ENCODE results near the gene ZNF415. TPM values are rescaled to one million over a fixed set of nuclear protein-coding genes. Genes with fewer than 3 reads are reported as not detected.
"Not testable (repeated sequence)": the region's sequence is repeated elsewhere in the genome, so short reads cannot be mapped to it uniquely, and the experiment has no call there.

The ZNF415 gene
- total RNA-seq, 1 experiment from 2014 or later = not detected

GRCh38 chr19:53130506-53130905 is 2.2 kb downstream of the ZNF415 start (continued):
- TF ChIP-seq TCF7L2 (IDR thresholded peaks at IDR 0.05; ENCODE audit: borderline replicate concordance, extremely low read depth, insufficient read depth, insufficient read length) (no peak), SP1 (IDR thresholded peaks at IDR 0.05; ENCODE audit: low read depth) (no peak), ATF3 (IDR thresholded peaks at IDR 0.05) (no peak)

- H4K20me1 ChIP-seq (ENCODE audit: insufficient read depth); H3K9ac ChIP-seq (ENCODE audit: low read length); H3K4me1 ChIP-seq (ENCODE audit: control insufficient read depth in 1 of 2, insufficient read depth in 2 of 2, low read length in 2 of 2); CTCF ChIA-PET; H3K9me3 ChIP-seq (ENCODE audit: control insufficient read depth in 1 of 2, insufficient read depth in 1 of 2, low read depth in 1 of 2, low read length in 2 of 2); DNase-seq (ENCODE audit: low read depth, low spot score); H3K27ac ChIP-seq (ENCODE audit: low read depth, low read length); ATAC-seq; POLR2A ChIA-PET; H3K9me2 ChIP-seq (ENCODE audit: insufficient read depth); RAD21 ChIA-PET (ENCODE audit: low non-redundant PET in 1 of 2, low total read pairs in 2 of 2, uncharacterized antibody in 2 of 2, unreplicated experiment in 2 of 2); BruUV-seq (replicated peaks); intact Hi-C loops (cut with micrococcal nuclease); H2AFZ ChIP-seq (ENCODE audit: low read depth, low read length, poor library complexity, severe bottlenecking); H3K79me2 ChIP-seq (ENCODE audit: insufficient read depth, low read length); H3K27me3 ChIP-seq (ENCODE audit: insufficient read depth, low read length); H3K4me3 ChIP-seq (replicated peaks in 1 of 2; ENCODE audit: low read depth in 1 of 2, low read length in 2 of 2); H3K36me3 ChIP-seq (ENCODE audit: control insufficient read depth in 1 of 2, insufficient read depth in 2 of 2, low read length in 2 of 2); H3K4me2 ChIP-seq (ENCODE audit: low read length): not testable (repeated sequence)
These were observed 5.8 kb downstream of the ZNF415 start for GRCh38 chr19:53126733-53127526.

DNA sequence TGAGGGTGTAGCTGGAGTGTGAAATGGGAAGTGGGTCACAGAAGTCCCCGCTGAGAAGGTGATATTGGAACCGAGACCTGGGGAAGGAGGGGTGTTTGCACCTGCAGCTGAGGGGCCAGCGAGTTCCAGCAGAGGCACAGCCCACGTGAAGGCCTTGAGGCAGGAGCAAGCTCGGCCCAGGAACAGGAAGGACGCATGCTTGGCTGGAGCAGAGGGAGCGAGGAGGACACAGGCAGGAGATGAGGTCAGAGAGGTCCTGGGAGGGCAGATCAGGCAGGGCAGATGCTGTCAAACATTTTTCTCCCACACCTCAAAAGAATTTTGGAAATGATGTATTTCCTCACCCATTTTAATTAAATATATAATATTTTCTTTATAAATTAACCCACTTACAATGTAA is 9.3 kb downstream of the ZNF415 start:
- ATAC-seq (no peak), DNase-seq (ENCODE audit: low read depth, low spot score) (no peak)
- Histone ChIP-seq H3K4me2 (ENCODE audit: low read length) (no peak overlapping the region), H3K27me3 (ENCODE audit: insufficient read depth, low read length) (no peaks in the 10 kb centered on the region), H3K27ac (ENCODE audit: low read depth, low read length) (no peak overlapping the region), H3K36me3 (ENCODE audit: control insufficient read depth in 1 of 2, insufficient read depth in 2 of 2, low read length in 2 of 2) (no peaks in the 10 kb centered on the region), H3K9ac (ENCODE audit: low read length) (no peak overlapping the region), H4K20me1 (ENCODE audit: insufficient read depth) (no peaks in the 10 kb centered on the region), H3K4me1 (ENCODE audit: control insufficient read depth in 1 of 2, insufficient read depth in 2 of 2, low read length in 2 of 2) (no peaks in the 10 kb centered on the region), H3K79me2 (ENCODE audit: insufficient read depth, low read length) (no peaks in the 10 kb centered on the region), H3K4me3 (replicated peaks in 1 of 2; ENCODE audit: low read depth in 1 of 2, low read length in 2 of 2) (no peak overlapping the region), H3K9me3 (ENCODE audit: control insufficient read depth in 1 of 2, insufficient read depth in 1 of 2, low read depth in 1 of 2, low read length in 2 of 2) (peaks cover 0 to 7% of the 10 kb centered on the region in 2 experiments; a peak in 1 of 4 replicates), H2AFZ (ENCODE audit: low read depth, low read length, poor library complexity, severe bottlenecking) (no peak overlapping the region), H3K9me2 (ENCODE audit: insufficient read depth) (no peaks in the 10 kb centered on the region)
- intact Hi-C loops (cut with micrococcal nuclease) = no loop called here
- TF ChIP-seq RAD21 (IDR thresholded peaks at IDR 0.05; ENCODE audit: low read depth) (no peak), POLR2A (IDR thresholded peaks at IDR 0.05; ENCODE audit: borderline replicate concordance, extremely low read depth, insufficient read depth, insufficient read length) (no peak), ZNF274 (IDR thresholded peaks at IDR 0.05; ENCODE audit: low read depth, low read length) (no peak), ATF3 (IDR thresholded peaks at IDR 0.05) (no peak), POLR2AphosphoS5 (IDR thresholded peaks at IDR 0.05; ENCODE audit: low read depth, low read length) (no peak), ZBTB33 (IDR thresholded peaks at IDR 0.05; ENCODE audit: extremely low read depth, insufficient replicate concordance, low read length) (no peak), ELF1 (IDR thresholded peaks at IDR 0.05; ENCODE audit: borderline replicate concordance, low read depth) (no peak), YY1 (IDR thresholded peaks at IDR 0.05; ENCODE audit: extremely low read depth, insufficient replicate concordance, low read depth, low read length) (no peak), FOSL1 (IDR thresholded peaks at IDR 0.05; ENCODE audit: low read depth) (no peak)
- TF ChIP-seq, protein P1, sequence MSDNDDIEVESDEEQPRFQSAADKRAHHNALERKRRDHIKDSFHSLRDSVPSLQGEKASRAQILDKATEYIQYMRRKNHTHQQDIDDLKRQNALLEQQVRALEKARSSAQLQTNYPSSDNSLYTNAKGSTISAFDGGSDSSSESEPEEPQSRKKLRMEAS (IDR thresholded peaks at IDR 0.05) = no peak
- CTCF ChIA-PET = no interaction called here
- no TSS peak for BruUV-seq (replicated peaks)
- POLR2A ChIA-PET = no interaction called here
- RAD21 ChIA-PET (ENCODE audit: low non-redundant PET in 1 of 2, low total read pairs in 2 of 2, uncharacterized antibody in 2 of 2, unreplicated experiment in 2 of 2) = no interaction called here

All from HCT116 (cell line).